Natural killer cell (primary cell): Measurements from ENCODE around the gene PARD3B. TPM values are rescaled to one million over a fixed set of nuclear protein-coding genes. Genes with fewer than 3 reads are reported as not detected.

Source experiments
- ATAC-seq, 3 donors: fragments of 150-1000 bp in 2 of 3; fragments of 200-7000 bp in 1 of 3; cut with Tn5 transposase; 1 replicate in 1 of 3; 2 replicates in 2 of 3; pipeline ENCODE4 v1.10.0; 2021; ENCODE audit warnings: mild to moderate bottlenecking in 2 of 3, moderate library complexity in 2 of 3
- DNase-seq, 2 donors: peaks; one replicate each; pipeline versions ENCODE4 v3.0.0 to v3.0.0-alpha.2; 2013 to 2021; ENCODE audit warnings: mixed read lengths in 1 of 2
- H3K27ac ChIP-seq: one replicate; pipeline ENCODE4 v1.5.1; 2013; ENCODE audit warnings: mild to moderate bottlenecking, low read length
- H3K27me3 ChIP-seq: one replicate; pipeline ENCODE4 v1.6.1; 2013; ENCODE audit warnings: low read length; ENCODE audit not compliant: control insufficient read depth, insufficient read depth
- H3K36me3 ChIP-seq: one replicate; pipeline ENCODE4 v1.6.1; 2013; ENCODE audit warnings: low read length; ENCODE audit not compliant: control insufficient read depth, insufficient read depth
- H3K4me1 ChIP-seq: one replicate; pipeline ENCODE4 v1.6.1; 2013; ENCODE audit warnings: low read length; ENCODE audit not compliant: control insufficient read depth, insufficient read depth
- H3K4me3 ChIP-seq: one replicate; pipeline ENCODE4 v1.5.1; 2013; ENCODE audit warnings: low read length
- H3K9me3 ChIP-seq: one replicate; pipeline ENCODE4 v1.6.1; 2013; ENCODE audit warnings: low read length; ENCODE audit not compliant: control insufficient read depth, insufficient read depth
- H3K27ac Mint-ChIP-seq, 2 donors: one replicate each; pipeline ENCODE4 v1.8.0; 2022; ENCODE audit warnings: mild to moderate bottlenecking in 2 of 2, mixed read lengths in 2 of 2, moderate library complexity in 1 of 2
- H3K27me3 Mint-ChIP-seq, 2 donors: one replicate each; pipeline ENCODE4 v1.8.0; 2022; ENCODE audit warnings: low read depth in 2 of 2, mixed read lengths in 2 of 2
- H3K36me3 Mint-ChIP-seq: one replicate; pipeline ENCODE4 v1.8.0; 2022; ENCODE audit warnings: mixed read lengths
- H3K4me1 Mint-ChIP-seq, 2 donors: one replicate each; pipeline ENCODE4 v1.8.0; 2022; ENCODE audit warnings: mixed read lengths in 2 of 2
- H3K4me3 Mint-ChIP-seq: one replicate; pipeline ENCODE4 v1.8.0; 2022; ENCODE audit warnings: mild to moderate bottlenecking, moderate library complexity, mixed read lengths
- H3K9me3 Mint-ChIP-seq, 2 donors: one replicate each; pipeline ENCODE4 v1.8.0; 2022; ENCODE audit warnings: mixed read lengths in 2 of 2
- CTCF ChIP-seq: fragments of 200-600 bp; IDR thresholded peaks from one replicate; pipeline ENCODE4 v1.8.0; 2022; ENCODE audit warnings: antibody characterized with exemption
- whole genome bisulfite sequencing: methylation state at CpG from one replicate; pipeline ENCODE4 v1.1.7; 2013; ENCODE audit warnings: missing lambda C conversion rate; ENCODE audit not compliant: insufficient coverage; 5-methylcytosine and 5-hydroxymethylcytosine counted together
- intact Hi-C: fragments of 100-400 bp; cut with micrococcal nuclease; formaldehyde crosslinking; loops from one replicate; pipeline ENCODE4 v1.14.2; 2022
- total RNA-seq, 4 donors: library from RNA; stranded (reverse); fragments of 120-200 nt in 1 of 4; gene quantifications; one replicate each; pipeline versions ENCODE4 v1.2.3 to v1.2.4, GENCODE V29; 2013 to 2022

PARD3B gene
- total RNA-seq, 3 donors from 2014 or later (not counting 1 experiment from before 2014, with no cell fraction given), result 0.13 to 0.45 TPM; not detected in 1

- H3K27ac ChIP-seq, result no peak overlapping the region
- Mint-ChIP-seq H3K36me3 (no peaks in the 10 kb centered on the region), H3K4me3 (no peak overlapping the region), H3K9me3 (peaks cover 2 to 6% of the 10 kb centered on the region in 2 donors), H3K27me3 (peaks cover 0 to 5% of the 10 kb centered on the region in 2 donors), H3K4me1 (no peaks in the 10 kb centered on the region), H3K27ac (no peak overlapping the region)
- 39% methylated on average over 4 of the region's 4 CpGs for WGBS
- ATAC-seq (no peak), DNase-seq (no peak)
- TF ChIP-seq CTCF, result no peak
- H3K4me3 ChIP-seq, result no peak overlapping the region
- intact Hi-C loops, result no loop called here
- H3K27me3 ChIP-seq, result no peaks in the 10 kb centered on the region
- no peaks in the 10 kb centered on the region for H3K36me3 ChIP-seq
- H3K4me1 ChIP-seq, result no peaks in the 10 kb centered on the region
- no peaks in the 10 kb centered on the region for H3K9me3 ChIP-seq
Measured at GRCh38 chr2:205053827-205054410, 508.6 kb downstream of the PARD3B start.

- no peak for DNase-seq
- no peak for TF ChIP-seq CTCF
- no peaks in the 10 kb centered on the region for H3K36me3 ChIP-seq
- intact Hi-C loops, result no loop called here
- H3K4me1 Mint-ChIP-seq, result no peaks in the 10 kb centered on the region
- H3K27ac Mint-ChIP-seq, result no peak overlapping the region
- H3K36me3 Mint-ChIP-seq, result no peaks in the 10 kb centered on the region
- H3K4me1 ChIP-seq, result no peaks in the 10 kb centered on the region
- no peak for ATAC-seq
- no peaks in the 10 kb centered on the region for H3K27me3 ChIP-seq
- H3K27me3 Mint-ChIP-seq, result peaks cover 0 to 5% of the 10 kb centered on the region in 2 donors
- no peak overlapping the region for H3K4me3 Mint-ChIP-seq
- H3K9me3 Mint-ChIP-seq, result peaks cover 2 to 3% of the 10 kb centered on the region in 2 donors
- no peak overlapping the region for H3K4me3 ChIP-seq
- H3K9me3 ChIP-seq, result no peaks in the 10 kb centered on the region
- WGBS, result 79% methylated on average over 3 of the region's 4 CpGs
- no peak overlapping the region for H3K27ac ChIP-seq
Measured at GRCh38 chr2:205054789-205055188, 509.5 kb downstream of the PARD3B start.

- Histone ChIP-seq H3K36me3 (no peaks in the 10 kb centered on the region), H3K4me1 (no peaks in the 10 kb centered on the region), H3K27ac (no peak overlapping the region), H3K27me3 (no peaks in the 10 kb centered on the region), H3K4me3 (no peak overlapping the region), H3K9me3 (no peaks in the 10 kb centered on the region)
- Mint-ChIP-seq H3K36me3 (no peaks in the 10 kb centered on the region), H3K4me1 (no peaks in the 10 kb centered on the region), H3K27ac (no peak overlapping the region), H3K27me3 (peaks cover 0 to 5% of the 10 kb centered on the region in 2 donors), H3K9me3 (peaks cover 2 to 3% of the 10 kb centered on the region in 2 donors), H3K4me3 (no peak overlapping the region)
- DNase-seq (no peak), ATAC-seq (no peak)
- WGBS, result no CpG with 5 or more reads among the region's 2 CpGs
- TF ChIP-seq CTCF, result no peak
- intact Hi-C loops, result no loop called here
Measured at GRCh38 chr2:205055251-205055650, 510.0 kb downstream of the PARD3B start.

GRCh38 chr2:205056151-205056561 lies 510.9 kb downstream of the PARD3B start:
- no peak overlapping the region for H3K4me3 ChIP-seq
- peaks cover 0 to 5% of the 10 kb centered on the region in 2 donors for H3K27me3 Mint-ChIP-seq

More at GRCh38 chr2:205056151-205056561, 510.9 kb downstream of the PARD3B start:
- H3K4me1 Mint-ChIP-seq, result no peaks in the 10 kb centered on the region
- peaks cover 2 to 3% of the 10 kb centered on the region in 2 donors for H3K9me3 Mint-ChIP-seq
- no peak overlapping the region for H3K27ac Mint-ChIP-seq
- no peak for TF ChIP-seq CTCF
- DNase-seq (no peak), ATAC-seq (no peak)
- 93% methylated on average over 3 of the region's 6 CpGs for WGBS
- Histone ChIP-seq H3K27ac (no peak overlapping the region), H3K36me3 (no peaks in the 10 kb centered on the region), H3K27me3 (no peaks in the 10 kb centered on the region), H3K4me1 (no peaks in the 10 kb centered on the region), H3K9me3 (no peaks in the 10 kb centered on the region)
- no peak overlapping the region for H3K4me3 Mint-ChIP-seq
- intact Hi-C loops, result no loop called here
- no peaks in the 10 kb centered on the region for H3K36me3 Mint-ChIP-seq
